Astrocyte of the spinal cord (primary cell): ENCODE data around the gene GOLGB1.

ENCODE experiments used
- DNase-seq: peaks from one replicate; pipeline ENCODE4 v3.0.0; 2011; ENCODE audit warnings: low read depth, low spot score
- H3K4me3 ChIP-seq: 2 replicates; pipeline ENCODE4 v1.5.1; 2011; ENCODE audit warnings: low read depth, mild to moderate bottlenecking, low read length, moderate library complexity
- CTCF ChIP-seq: IDR thresholded peaks from 2 replicates; pipeline ENCODE4 v1.5.1; 2012; ENCODE audit warnings: low read depth, mild to moderate bottlenecking, low read length, inconsistent platforms
- in situ Hi-C: cut with HindIII; loops from 2 replicates; pipeline ENCODE4 v1.10.0; 2017; ENCODE audit warnings: low sequenced_read_pairs

Gene GOLGB1

GRCh38 chr3:121769246-121769645, 19.7 kb upstream of the GOLGB1 start:
- DNase-seq, result no peak
- H3K4me3 ChIP-seq, result no peak overlapping the region
- TF ChIP-seq CTCF, result no peak
- in situ Hi-C loops, result no loop called here

GRCh38 chr3:121768452-121768851, 18.9 kb upstream of the GOLGB1 start:
- no peak for DNase-seq
- no peak overlapping the region for H3K4me3 ChIP-seq
- in situ Hi-C loops, result no loop called here
- no peak for TF ChIP-seq CTCF

- in situ Hi-C loops, result no loop called here
- no peak for DNase-seq
- no peak for TF ChIP-seq CTCF
- no peak overlapping the region for H3K4me3 ChIP-seq
Observed at GRCh38 chr3:121759541-121760202, 10.1 kb upstream of the GOLGB1 start.

- no peak for TF ChIP-seq CTCF
- no peak overlapping the region for H3K4me3 ChIP-seq
- in situ Hi-C loops, result no loop called here
- DNase-seq, result no peak
Observed at GRCh38 chr3:121758727-121759450, 9.3 kb upstream of the GOLGB1 start.

- in situ Hi-C loops, result no loop called here
- TF ChIP-seq CTCF, result no peak
- no peak overlapping the region for H3K4me3 ChIP-seq
- no peak for DNase-seq
Observed at GRCh38 chr3:121757812-121758545, 8.4 kb upstream of the GOLGB1 start.

- no peak overlapping the region for H3K4me3 ChIP-seq
- no peak for TF ChIP-seq CTCF
- in situ Hi-C loops, result no loop called here
- no peak for DNase-seq
Observed at GRCh38 chr3:121757087-121757811, 7.7 kb upstream of the GOLGB1 start.
